ENCODE measurements around the gene CMSS1.

DNA sequence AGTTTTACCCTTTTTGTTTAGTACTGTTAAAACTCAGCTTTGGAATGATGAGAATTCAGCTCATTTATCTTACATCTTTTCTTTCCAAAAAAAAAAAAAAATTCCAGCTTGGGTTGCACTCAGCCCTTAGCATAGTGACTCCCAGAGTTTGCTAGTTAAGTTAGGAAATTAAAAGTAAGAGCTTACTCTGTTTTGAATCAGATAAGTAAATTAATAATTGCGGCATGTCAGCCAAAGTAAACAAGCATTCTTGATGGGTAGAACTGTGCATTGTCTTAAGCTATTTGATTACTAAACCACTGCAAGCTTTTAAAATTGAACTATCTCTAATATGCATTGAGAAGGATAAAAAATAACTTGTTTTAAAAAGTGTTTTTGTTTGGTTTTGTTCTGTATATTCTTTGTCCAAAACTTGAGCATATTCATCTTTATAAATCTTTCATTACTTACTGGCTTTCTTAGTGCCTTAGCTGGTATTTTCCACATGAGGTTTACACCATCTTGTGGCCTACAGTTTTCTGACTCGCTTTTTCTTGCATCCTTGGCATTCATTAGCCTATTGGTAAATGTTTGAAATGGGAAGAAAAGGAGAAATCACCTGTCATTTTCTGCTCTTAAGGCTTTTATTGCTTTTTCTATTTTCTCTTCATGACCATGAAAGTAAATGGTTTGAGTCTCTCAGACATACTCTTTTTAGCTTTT lies 189.1 kb downstream of the CMSS1 start:
- TF ChIP-seq POLR2A (IDR thresholded peaks at IDR 0.05; ENCODE audit: low read depth, low read length) (no peak), TAF1 (IDR thresholded peaks at IDR 0.05; ENCODE audit: borderline replicate concordance, low read depth, low read length) (no peak), POLR2AphosphoS5 (IDR thresholded peaks at IDR 0.05; ENCODE audit: low read depth, low read length) (no peak)
